Measurements from ENCODE around the gene COX7A2L.
A peak's percentile ranks its signal among the peaks of the same experiment; 100 is the strongest.
"Not testable (repeated sequence)": the region's sequence is repeated elsewhere in the genome, so short reads cannot be mapped to it uniquely, and the experiment has no call there.

COX7A2L gene, protein sequence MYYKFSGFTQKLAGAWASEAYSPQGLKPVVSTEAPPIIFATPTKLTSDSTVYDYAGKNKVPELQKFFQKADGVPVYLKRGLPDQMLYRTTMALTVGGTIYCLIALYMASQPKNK
- long read RNA-seq, donor 1, transcript COX7A2L-204 (2 exons, 540 nt): minor isoform, 5 of 320 reads
- long read RNA-seq, donor 1, transcript COX7A2L-201 (3 exons, 1,112 nt): major isoform, 227 of 320 reads
- long read RNA-seq, donor 1, partial matches to known transcripts: 61 of 320 reads
- long read RNA-seq, donor 1, other reads (novel, unspliced or antisense): 27 of 320 reads
- long read RNA-seq, donor 2, transcript COX7A2L-201 (3 exons, 1,112 nt): major isoform, 90 of 118 reads
- long read RNA-seq, donor 2, partial matches to known transcripts: 19 of 118 reads
- long read RNA-seq, donor 2, other reads (novel, unspliced or antisense): 6 of 118 reads
- long read RNA-seq, donor 3, transcript COX7A2L-201 (3 exons, 1,112 nt): major isoform, 73 of 95 reads
- long read RNA-seq, donor 3, partial matches to known transcripts: 13 of 95 reads
- long read RNA-seq, donor 3, other reads (novel, unspliced or antisense): 6 of 95 reads
- long read RNA-seq, donor 4, transcript COX7A2L-201 (3 exons, 1,112 nt): major isoform, 106 of 151 reads
- long read RNA-seq, donor 4, partial matches to known transcripts: 25 of 151 reads
- long read RNA-seq, donor 4, other reads (novel, unspliced or antisense): 15 of 151 reads
- long read RNA-seq, donor 5, transcript COX7A2L-201 (3 exons, 1,112 nt): major isoform, 152 of 200 reads
- long read RNA-seq, donor 5, transcript COX7A2L-204 (2 exons, 540 nt): minor isoform, 5 of 200 reads
- long read RNA-seq, donor 5, partial matches to known transcripts: 31 of 200 reads
- long read RNA-seq, donor 5, other reads (novel, unspliced or antisense): 12 of 200 reads
- long read RNA-seq, donor 6, transcript COX7A2L-201 (3 exons, 1,112 nt): major isoform, 100 of 121 reads
- long read RNA-seq, donor 6, partial matches to known transcripts: 13 of 121 reads
- long read RNA-seq, donor 6, other reads (novel, unspliced or antisense): 8 of 121 reads
- long read RNA-seq, donor 7, transcript COX7A2L-201 (3 exons, 1,112 nt): major isoform, 160 of 202 reads
- long read RNA-seq, donor 7, partial matches to known transcripts: 19 of 202 reads
- long read RNA-seq, donor 7, other reads (novel, unspliced or antisense): 21 of 202 reads
- long read RNA-seq, donor 8, transcript COX7A2L-201 (3 exons, 1,112 nt): major isoform, 122 of 168 reads
- long read RNA-seq, donor 8, partial matches to known transcripts: 28 of 168 reads
- long read RNA-seq, donor 8, other reads (novel, unspliced or antisense): 16 of 168 reads

DNA sequence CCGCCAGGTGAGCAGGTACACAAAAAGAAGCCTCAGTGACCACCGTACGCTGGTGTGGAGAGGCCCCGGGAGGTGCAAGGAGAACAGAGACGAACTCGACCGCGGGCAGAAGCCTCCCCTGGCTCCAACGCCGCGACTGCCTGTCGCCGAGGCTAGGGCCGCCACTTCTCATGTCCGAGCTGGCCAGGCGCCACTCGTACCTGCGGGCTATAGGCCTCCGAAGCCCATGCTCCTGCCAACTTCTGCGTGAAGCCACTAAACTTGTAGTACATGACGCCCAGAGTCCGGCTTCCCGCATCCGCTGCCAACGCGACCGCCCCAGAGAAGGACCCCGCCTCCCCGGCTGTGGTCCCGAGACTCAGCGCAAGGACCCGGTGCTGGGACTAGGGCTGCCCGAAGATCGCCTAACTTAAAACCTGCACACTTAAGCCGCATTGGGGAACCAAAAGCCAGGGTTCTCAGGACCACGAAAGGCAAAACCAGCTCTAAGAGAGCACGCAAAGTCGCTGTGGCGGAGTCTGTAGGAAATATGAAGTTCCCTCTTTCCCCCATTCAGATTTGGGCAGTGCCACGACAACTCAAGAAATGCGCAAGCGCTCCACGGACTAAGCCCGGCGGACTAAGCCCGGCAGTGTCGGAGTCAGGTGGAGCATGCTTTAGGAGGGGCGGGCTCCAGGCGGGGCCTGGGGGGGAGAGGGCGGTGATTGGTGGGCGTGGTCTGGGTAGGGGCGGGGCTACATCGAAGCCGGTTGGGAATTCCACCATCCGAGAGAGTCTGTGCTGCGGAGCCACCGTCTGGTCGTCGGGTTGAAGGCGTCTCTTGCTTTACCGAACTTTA is at the start of gene COX7A2L:
Gene COX7A2L, minus strand, starts transcription at position 328 of the 838 bp plus-strand sequence. Its CDS starts 56 bp downstream, at position 272.
- peak; percentile 99 for DNase-seq

DNA sequence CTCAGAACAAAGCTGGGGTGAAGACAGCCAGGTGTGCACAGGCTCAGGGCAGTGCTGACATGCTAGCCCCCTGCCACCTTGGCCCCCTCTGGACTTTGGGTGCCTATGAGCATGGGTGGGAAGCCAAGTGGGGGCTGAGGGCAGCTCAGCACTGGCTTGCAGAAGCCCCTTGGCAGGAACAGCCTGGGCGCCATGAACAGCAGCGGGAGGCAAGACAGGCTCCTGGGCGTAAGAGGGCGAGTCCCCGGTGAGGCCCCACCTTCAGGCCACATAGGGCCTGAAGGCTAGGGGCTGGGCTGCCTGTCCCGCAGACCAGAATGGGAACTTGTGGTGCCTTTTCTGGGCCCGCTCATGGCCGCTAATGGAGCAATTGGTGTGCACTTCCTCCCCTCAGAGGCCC is 47.0 kb upstream of the COX7A2L start:
- no peak for DNase-seq

DNA sequence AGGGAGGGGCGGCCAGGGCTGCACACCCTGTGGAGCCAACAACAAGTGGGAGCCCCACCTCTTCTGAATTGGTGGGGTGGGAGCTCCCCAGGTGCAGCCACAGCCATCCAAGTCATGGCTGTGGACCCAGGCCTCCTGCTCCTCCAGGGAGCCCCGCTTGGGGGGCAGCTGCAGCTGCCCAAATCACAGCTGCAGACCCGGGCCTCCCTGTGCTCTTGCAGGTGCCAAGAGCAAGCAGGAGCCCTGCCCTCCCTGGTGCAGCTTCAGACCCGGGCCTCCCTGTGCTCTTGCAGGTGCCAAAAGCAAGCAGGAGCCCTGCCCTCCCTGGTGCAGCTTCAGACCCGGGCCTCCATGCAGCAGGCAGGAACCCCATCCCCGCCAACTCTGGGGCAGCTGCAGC is 46.5 kb upstream of the COX7A2L start:
- DNase-seq: no peak

DNA sequence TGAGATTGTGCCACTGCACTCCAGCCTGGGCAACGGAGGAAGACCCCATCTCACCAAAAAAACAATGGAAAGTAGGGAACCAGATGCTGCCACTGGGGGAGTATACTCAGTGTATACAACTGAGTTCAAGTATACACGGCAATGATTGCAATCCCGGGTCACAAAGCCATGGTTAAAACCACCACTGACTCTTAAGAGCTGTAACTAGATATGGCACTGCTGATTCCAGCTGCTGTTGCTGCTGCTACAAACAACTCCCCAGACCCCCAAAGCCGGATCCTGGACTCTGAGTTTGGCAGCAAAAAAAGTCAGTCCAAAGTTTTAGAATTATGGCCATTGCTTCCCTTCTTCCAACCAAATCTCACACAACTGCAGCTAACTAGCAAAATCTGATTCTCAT is 43.7 kb upstream of the COX7A2L start:
- peak; percentile 13 for DNase-seq

DNA sequence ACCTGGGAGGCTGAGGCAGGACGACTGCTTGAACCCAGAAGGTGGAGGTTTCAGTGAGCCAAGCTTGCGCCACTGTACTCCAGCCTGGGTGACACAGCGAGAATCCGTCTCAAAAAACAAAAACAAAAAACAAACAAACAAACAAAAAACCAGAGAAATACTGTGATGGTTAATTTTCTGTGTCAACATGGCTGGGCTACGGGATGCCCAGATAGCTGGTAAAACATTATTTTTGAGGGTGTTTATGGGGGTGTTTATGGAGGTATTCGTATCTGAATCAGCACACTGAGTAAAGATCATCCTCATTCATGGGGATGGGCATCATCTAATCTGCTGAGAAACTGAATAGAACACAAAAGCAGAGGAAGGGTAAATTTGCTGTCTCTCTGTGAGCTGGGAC is 40.8 kb upstream of the COX7A2L start:
- DNase-seq: no peak

DNA sequence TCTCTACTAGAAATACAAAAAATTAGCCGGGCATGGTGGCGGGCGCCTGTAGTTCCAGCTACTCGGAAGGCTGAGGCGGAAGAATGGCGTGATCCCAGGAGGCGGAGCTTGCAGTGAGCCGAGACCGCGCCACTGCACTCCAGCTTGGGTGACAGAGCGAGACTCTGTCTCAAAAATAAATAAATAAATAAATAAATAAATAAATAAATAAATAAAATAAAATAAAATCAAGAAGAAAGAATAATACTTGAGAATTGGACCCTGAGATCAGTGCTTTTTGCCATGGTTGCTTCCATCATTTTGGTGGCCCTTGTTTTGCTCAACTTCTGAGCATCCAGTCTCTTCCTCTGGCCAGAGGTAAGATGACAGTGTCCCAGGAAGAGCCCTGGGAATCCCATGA is 37.0 kb upstream of the COX7A2L start:
- DNase-seq: not testable (repeated sequence)

DNA sequence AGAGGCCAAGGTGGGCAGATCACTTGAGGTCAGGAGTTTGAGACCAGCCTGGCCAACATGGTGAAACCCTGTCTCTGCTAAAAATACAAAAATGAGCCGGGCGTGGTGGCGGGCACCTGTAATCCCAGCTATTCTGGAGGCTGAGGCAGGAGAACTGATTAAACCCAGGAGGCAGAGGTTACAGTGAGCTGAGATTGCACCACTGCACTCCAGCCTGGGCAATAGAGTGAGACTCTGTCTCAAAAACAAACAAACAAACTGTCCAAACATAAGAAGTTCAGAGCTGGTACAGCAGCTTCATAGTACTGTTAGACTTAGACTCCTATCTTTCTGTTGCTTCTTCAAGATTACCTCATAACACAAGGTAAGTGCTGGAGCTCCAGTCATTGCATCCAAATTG is 32.3 kb upstream of the COX7A2L start:
- not testable (repeated sequence) for DNase-seq

DNA sequence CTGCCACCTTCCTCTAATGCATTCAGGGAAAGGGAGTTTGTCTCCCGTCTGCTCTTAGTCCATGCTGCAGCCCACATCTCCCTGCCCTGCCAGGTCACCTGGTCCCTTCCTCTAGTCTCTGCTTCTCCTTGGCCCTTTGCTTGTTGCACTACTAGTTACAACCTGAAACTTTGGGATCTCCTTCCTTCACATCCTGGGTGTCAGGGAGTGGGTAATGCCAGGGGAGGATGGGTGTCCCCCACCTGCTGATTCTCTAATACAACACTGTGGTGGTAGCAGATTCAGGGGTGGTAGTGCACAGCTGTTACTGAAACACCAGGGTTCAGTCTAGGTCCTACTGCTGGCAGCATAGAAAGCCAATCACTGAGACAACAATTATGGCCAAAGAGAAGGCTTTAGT is 31.2 kb upstream of the COX7A2L start:
- no peak for DNase-seq

DNA sequence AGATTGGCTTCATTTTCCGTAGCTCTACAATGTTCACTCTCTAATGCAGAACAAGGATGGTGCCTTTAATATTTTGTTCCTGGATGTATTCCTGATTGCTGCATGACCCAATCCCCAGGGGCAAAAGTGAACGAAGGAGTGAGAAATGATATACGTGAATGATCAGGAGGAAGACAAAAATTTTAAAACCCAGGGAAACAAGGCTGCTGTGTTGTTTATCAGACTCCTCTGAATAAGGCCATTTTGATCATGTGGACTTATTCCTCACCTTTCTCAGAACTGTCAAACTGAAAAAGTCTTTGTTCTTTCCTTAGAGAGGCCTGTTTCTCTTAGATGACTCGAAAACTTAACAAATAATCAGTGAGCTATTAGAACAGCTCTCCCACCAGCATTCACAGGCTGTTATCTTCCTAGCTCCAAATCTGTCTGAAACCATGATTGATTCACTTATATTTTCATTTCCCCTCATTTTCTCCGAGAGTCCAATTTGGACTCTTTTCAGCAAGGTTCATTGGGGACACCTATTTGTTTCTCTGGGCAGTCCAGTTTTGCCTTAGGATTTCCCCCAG is 29.5 kb upstream of the COX7A2L start:
- DNase-seq: no peak

DNA sequence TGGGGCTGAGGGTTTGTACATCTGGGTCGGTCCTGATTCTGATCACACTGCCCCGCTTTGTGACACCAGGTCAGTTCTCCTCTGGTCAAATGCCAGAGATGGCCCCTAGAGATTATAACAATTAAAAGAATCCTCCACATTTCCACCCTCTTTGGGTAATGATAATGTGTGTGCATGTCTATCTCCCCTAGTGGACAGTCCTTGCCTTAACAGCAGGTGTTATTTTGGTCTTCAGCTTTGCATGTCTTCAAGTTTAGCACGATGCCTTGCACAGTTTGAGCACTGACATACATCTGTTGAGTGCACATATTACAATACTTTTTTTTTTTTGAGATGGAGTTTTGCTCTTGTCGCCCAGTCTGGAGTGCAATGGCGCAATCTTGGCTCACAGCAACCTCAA is 25.7 kb upstream of the COX7A2L start:
- DNase-seq: no peak

DNA sequence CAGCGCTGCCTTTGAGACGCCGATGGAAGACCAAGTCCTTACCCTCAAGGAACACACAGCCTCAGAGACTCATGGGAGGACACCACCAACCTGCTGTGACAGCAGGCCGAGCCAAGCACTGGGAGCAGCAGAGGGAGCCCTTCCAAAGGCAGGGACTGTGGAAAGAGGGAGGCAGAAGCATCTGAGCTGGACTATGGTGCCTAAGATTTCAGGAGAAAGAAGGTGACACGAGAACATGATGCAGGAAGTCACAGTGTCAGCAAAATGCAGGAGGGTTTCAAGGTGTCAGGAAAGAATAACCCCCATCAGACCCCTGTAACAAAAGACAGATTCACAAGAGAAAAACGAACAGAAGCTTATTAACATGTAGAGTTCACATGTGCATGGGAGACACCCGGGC is 24.2 kb upstream of the COX7A2L start:
- DNase-seq: no peak

DNA sequence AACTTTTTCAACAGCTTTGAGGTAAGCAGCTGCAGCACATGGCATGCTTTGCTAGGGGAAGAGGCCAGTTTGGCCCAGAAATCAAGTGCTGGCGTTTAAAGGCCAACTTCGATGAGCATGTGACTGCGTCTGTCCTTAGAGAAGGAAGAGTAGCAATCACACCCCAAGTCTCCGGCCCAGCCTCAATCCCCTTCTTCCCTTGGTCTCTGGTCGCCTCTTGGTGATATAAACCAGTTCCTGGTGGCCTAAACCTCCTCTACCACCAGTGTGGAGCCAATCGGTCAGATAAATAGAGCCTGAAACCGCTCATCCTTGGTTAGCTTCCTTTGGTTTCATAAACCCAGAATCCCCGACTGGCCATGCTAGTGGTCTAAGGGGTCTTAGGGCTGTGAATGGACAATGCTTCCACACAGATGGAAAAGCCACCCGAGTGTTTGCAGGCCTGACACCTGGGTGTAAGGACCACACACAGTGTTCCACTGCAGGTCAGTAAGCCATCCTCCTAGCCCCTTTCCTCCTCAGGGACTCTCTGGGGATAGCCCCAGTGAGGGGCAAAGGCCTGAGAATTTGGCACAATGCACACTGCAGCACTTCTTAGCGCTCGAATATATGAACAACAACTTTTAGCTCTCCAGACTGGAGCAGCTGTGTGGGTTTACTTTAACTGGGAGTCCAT is 23.0 kb upstream of the COX7A2L start:
- DNase-seq: no peak

DNA sequence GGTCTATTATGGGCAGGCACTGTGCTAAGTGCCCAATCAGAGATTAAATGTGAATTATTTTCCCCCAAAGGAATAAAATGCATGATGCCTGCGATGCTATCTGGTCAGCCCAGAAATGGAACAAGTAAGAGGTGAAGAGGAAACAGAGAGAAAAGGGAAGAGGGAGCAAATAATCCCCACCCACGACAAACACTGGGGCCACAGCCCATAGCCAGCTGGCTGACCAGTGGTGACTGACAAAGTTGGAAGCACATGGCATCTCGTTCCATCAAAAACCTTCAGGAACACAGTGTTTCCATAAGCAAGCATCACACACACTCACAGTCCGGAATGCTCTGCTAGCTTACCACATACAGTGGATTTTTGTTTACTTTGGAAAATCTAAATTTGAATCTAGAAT is 21.1 kb upstream of the COX7A2L start:
- no peak for DNase-seq

DNA sequence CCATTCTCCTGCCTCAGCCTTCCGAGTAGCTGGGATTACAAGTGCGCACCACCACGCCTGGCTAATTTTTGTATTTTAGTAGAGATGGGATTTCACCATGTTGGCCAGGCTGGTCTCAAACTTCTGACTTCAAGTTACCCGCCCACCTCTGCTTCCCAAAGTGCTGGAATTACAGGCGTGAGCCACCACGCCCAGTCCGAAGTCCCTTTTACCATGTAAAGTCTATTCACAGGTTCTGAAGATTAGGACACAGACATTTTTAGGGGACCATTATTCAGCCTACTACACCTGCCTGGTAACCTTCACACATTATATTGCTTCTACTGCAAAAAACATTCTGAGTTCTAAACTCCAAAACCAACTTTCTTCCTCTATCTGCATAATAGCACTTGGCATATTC is 19.0 kb upstream of the COX7A2L start:
- not testable (repeated sequence) for DNase-seq

DNA sequence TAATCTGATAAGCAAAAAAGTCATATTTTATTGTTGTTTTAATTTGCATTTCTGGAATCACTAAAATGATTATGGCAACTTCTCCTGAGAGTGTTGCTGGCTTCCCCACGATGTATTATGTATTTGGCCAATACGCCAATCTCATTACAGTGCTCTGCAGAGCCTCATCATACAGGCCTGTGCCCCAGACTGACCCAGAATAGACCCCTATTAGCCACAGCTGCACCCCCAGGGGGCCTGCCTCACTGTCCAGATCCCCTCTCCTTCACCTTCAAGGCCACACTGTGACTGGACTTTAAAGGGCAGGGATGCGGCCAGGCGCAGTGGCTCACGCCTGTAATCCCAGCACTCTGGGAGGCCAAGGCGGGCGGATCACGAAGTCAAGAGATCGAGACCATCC is 17.4 kb upstream of the COX7A2L start:
- DNase-seq: no peak

DNA sequence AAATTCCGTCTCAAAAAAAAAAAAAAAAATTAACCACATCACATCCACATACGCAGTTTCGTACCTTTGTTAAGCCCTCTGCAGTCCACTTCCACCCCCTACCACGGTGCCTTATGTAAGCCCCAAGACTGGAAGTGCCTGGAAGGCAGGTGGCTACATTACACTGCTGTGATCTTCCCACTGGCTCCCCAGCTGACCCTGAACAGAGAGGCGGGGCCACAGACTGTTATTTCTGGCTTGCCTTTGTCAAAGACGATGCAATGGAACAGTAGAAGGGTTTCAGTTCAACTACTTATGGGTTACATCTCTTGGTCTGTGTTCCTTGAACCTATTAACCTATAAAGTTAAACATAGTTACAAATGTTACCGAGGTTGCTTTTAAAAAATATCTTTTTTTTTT is 15.7 kb upstream of the COX7A2L start:
- no peak for DNase-seq

DNA sequence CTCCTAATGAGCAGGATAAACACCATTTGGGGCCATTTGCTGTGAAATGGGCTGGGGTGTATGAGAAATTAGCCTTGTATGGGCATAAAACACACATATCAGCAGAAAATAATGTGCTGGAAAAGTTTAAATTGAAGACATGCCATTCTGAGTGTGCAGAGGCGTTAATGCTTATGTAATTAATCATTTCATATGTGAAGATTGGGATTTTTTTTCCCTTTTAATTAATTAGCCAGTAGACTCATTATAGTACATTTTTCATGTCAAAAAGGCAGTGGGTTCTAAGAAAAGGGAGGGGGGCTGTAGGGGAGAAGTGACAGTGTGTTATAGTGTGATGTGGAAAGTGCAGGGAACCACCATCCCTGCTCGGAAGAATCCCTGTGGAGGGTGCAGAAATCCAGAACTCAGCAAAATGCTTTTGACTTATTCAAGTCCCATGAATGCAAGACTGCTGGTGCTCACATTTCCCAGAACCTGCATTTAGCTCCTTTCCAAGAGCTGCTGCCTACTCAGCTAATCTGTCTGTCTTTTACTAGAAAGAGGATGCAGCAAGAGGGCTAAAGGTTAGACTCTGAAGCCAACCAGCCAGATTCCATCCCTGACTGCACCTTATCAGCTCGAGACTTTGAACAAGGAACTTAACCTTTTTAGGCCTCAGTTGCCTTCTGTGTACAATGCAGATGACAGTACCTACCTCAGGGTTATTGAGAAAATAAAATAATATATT is 11.6 kb upstream of the COX7A2L start:
- DNase-seq: no peak

DNA sequence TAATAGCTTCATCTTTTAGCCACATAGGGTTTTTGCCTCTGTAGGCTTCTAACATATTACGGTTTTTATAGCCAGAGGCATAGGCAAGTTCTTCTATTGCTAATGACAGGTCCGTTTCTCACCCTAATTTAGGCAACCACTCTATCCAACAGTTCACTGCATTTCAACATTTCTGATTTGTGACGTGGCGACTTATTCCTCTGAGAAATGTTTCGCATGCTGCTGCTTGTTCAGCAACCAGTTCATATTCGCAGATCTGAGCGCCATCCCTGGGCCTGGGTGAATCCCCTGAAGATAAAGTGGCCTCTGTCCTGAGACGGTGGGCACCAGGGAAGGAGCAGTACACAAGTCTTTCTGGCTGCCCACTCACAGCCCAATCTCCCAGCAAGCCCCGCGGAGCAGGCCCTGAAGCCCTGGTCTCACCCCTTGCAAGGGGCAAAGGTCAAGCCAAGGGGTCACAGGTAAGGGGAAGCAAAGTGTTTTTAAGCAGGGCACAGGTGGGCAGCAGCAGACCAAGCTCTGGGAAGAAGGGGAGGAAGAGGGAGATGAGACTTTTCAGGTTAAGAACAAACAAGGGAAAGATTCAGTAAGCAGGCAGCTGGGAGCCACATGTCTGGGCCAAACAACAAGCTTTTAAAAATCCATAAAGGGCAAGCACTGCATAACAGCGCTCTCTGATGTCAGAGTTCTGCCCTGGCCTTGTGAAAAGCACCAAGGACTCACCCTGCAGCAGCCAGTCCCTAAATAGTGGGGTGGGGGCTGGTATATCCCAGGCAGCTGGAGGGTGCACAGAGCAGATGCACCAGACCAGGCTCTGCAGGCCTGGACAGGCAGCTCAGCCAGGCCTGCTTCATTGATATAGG is 10.8 kb upstream of the COX7A2L start:
- DNase-seq: no peak
